Measurements from ENCODE around the gene LRBA. TPM values are rescaled to one million over a fixed set of nuclear protein-coding genes. Genes with fewer than 3 reads are reported as not detected.

LRBA gene
- total RNA-seq, 1 experiment from 2014 or later = 55.3 TPM

DNA sequence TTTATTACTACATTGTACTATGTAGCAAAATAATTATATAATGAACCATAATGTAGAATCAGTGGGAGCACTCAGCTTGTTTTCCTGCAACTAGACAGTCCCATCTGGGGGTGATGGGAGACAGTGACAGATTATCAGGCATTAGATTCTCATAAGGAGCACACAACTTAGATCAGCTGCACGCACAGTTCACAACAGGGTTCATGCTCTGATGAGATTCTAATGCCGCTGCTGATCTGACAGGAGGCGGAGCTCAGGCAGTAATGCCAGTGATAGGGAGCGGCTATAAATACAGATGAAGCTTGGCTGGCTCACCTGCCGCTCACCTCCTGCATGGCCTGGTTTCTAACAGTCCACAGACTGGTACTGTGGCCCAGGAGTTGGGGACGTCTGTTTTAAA is 233.9 kb downstream of the LRBA start:
- H3K27ac ChIP-seq (ENCODE audit: insufficient read length, low read depth, low read length) = no peak overlapping the region
- H3K23ac ChIP-seq (ENCODE audit: insufficient read length, low read depth, low read length) = no peak overlapping the region
- H3K4me3 Mint-ChIP-seq = no peak overlapping the region
- no peak overlapping the region for H3K14ac ChIP-seq (ENCODE audit: insufficient read depth, low read length)
- H3K4me2 ChIP-seq (ENCODE audit: insufficient read depth, insufficient read length, low read length) = no peak overlapping the region
- H3K27me3 ChIP-seq (ENCODE audit: insufficient read depth, low read length) = no peaks in the 10 kb centered on the region
- no peak overlapping the region for H4K8ac ChIP-seq (replicated peaks; ENCODE audit: insufficient read length, low read depth, low read length)
- H2AFZ ChIP-seq (ENCODE audit: low read length) = no peak overlapping the region
- no peak for TF ChIP-seq CTCF (conservative IDR thresholded peaks at IDR 0.05)
- no peak overlapping the region for H2BK12ac ChIP-seq (ENCODE audit: insufficient read length, low read depth, low read length)
- H2BK5ac ChIP-seq (ENCODE audit: insufficient read length, low read length) = no peak overlapping the region
- no peak overlapping the region for H3K56ac ChIP-seq (ENCODE audit: insufficient read length, low read depth, low read length)
- no peak overlapping the region for H3K4ac ChIP-seq (ENCODE audit: low read depth, low read length)
- H2BK15ac ChIP-seq (ENCODE audit: low read depth, low read length) = no peak overlapping the region
- no peak overlapping the region for H4K91ac ChIP-seq (ENCODE audit: insufficient read length, low read depth, low read length)
- no peak for DNase-seq
- WGBS (ENCODE audit: extremely low coverage, insufficient read length, low lambda C conversion rate) = no CpG with 5 or more reads among the region's 6 CpGs
- H3K79me1 ChIP-seq (ENCODE audit: insufficient read depth, low read depth, low read length, poor library complexity, severe bottlenecking) = no peaks in the 10 kb centered on the region
- H3K4me1 Mint-ChIP-seq = peaks cover 19 to 21% of the 10 kb centered on the region in 2 experiments
- H3K9me3 ChIP-seq (ENCODE audit: control insufficient read depth, low read depth, low read length) = no peaks in the 10 kb centered on the region
- H3K18ac ChIP-seq (ENCODE audit: insufficient read length, low read depth, low read length) = no peak overlapping the region
- H3K27me3 Mint-ChIP-seq (ENCODE audit: low read depth) = no peaks in the 10 kb centered on the region
- H3K23me2 ChIP-seq (ENCODE audit: insufficient read length, low read depth, low read length, poor library complexity, severe bottlenecking) = no peaks in the 10 kb centered on the region
- no peak overlapping the region for H4K5ac ChIP-seq (ENCODE audit: insufficient read length, low read depth, low read length)
- H3K9ac ChIP-seq (ENCODE audit: extremely low read depth, insufficient read length, low read length) = no peak overlapping the region
- H3T11ph ChIP-seq (ENCODE audit: low read length) = no peak overlapping the region
- no peak overlapping the region; a peak in 1 of 7 replicates for H3K27ac Mint-ChIP-seq
- H3K9me3 Mint-ChIP-seq = no peaks in the 10 kb centered on the region
- no peaks in the 10 kb centered on the region for H4K20me1 ChIP-seq (ENCODE audit: control insufficient read depth, insufficient read depth, insufficient read length)
- no peak overlapping the region for H2BK120ac ChIP-seq (ENCODE audit: low read depth, low read length, poor library complexity, severe bottlenecking)
- peaks cover 4% of the 10 kb centered on the region; the same call in 1 of the 2 replicates for H3K4me1 ChIP-seq (ENCODE audit: insufficient read depth, low read length)
- 0 out of 7 replicates have a peak, but pooled peaks cover 0 to 4% (median 0%) of the 10 kb centered on the region in 3 experiments for H3K36me3 Mint-ChIP-seq (ENCODE audit: insufficient read depth in 1 of 3, low read depth in 3 of 3)
- H3K79me2 ChIP-seq (ENCODE audit: insufficient read depth, low read length) = no peaks in the 10 kb centered on the region
- no peak overlapping the region for H2AK5ac ChIP-seq (ENCODE audit: insufficient read length, low read length)
- no peak overlapping the region for H2BK20ac ChIP-seq (ENCODE audit: low read depth, low read length, poor library complexity, severe bottlenecking)
